GM12801 (cell line): Measurements from ENCODE around the gene TBC1D22A.

Experiments used
- CTCF ChIP-seq: IDR thresholded peaks from one replicate; pipeline ENCODE4 v1.5.1; 2011; ENCODE audit warnings: control low read depth; ENCODE audit not compliant: insufficient read length; ENCODE audit errors: extremely low read depth

The TBC1D22A gene

GRCh38 chr22:46993633-46994032 lies 231.2 kb downstream of the TBC1D22A start:
- no peak for TF ChIP-seq CTCF

GRCh38 chr22:46994265-46994664 lies 231.8 kb downstream of the TBC1D22A start:
- TF ChIP-seq CTCF, result no peak

GRCh38 chr22:46994983-46995382 lies 232.5 kb downstream of the TBC1D22A start:
- no peak for TF ChIP-seq CTCF

- no peak for TF ChIP-seq CTCF
Measured at GRCh38 chr22:46995501-46996360, 233.3 kb downstream of the TBC1D22A start.

- no peak for TF ChIP-seq CTCF
Measured at GRCh38 chr22:46996595-46997310, 234.3 kb downstream of the TBC1D22A start.

- no peak for TF ChIP-seq CTCF
Measured at GRCh38 chr22:46997311-46997970, 235.0 kb downstream of the TBC1D22A start.

- no peak for TF ChIP-seq CTCF
Measured at GRCh38 chr22:46998331-46998730, 235.9 kb downstream of the TBC1D22A start.
